Right ventricle myocardium superior (tissue), 1 donor: ENCODE data around the gene TTC3. TPM values are rescaled to one million over a fixed set of nuclear protein-coding genes. Genes with fewer than 3 reads are reported as not detected.

Source experiments
- ATAC-seq: fragments of 200-7000 bp; cut with Tn5 transposase; one replicate; pipeline ENCODE4 v1.9.1; 2020; ENCODE audit warnings: mild to moderate bottlenecking; ENCODE audit not compliant: poor library complexity
- DNase-seq: peaks from one replicate; pipeline ENCODE4 v3.0.0-alpha.2; 2020
- intact Hi-C: fragments of 100-400 bp; cut with DNase I; formaldehyde crosslinking; loops from one replicate; pipeline ENCODE4 v1.11.2; 2022
- total RNA-seq: library from RNA; stranded (reverse); fragmentation: NEBNext Ultra II Directional; extraction: Animal tissue kit (Norgen Biotek cat#: 25700); gene quantifications from one replicate; pipeline ENCODE4 v1.2.1, GENCODE V29; 2021
- donor health status: DM: no; HTN: yes; CAD: no; lungs with severe emphysema.

TTC3 gene
- total RNA-seq, 1 donor from 2014 or later: 36.3 TPM

DNA sequence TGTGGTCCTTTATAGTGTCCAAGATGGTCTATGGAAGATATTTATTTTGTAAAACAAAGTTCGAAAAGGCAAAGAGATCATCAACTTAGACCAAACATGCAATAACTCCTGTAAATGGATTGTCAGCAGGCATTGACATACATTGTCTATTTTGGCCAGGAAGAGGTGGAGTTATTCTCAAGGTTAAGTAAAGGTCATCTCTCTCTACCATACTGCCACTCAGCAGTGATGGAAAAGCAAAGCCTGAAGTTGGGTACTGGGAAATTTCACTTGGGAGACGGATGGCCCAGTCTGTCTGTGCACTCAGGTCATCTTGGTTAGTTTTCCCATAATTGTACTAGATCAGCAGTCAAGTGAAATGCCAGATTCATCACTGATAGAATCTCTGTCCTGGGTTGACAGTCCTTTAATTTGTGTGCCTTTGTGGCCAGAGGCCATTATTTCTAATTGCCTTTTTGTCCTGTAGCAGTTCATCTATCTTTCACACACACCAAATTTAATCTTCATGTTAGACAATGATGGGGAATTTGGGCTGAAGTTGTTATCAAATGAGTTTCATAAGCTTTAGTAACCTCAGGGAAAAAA lies 17.7 kb upstream of the TTC3 start:
- ATAC-seq (no peak), DNase-seq (no peak)
- intact Hi-C loops: no loop called here

DNA sequence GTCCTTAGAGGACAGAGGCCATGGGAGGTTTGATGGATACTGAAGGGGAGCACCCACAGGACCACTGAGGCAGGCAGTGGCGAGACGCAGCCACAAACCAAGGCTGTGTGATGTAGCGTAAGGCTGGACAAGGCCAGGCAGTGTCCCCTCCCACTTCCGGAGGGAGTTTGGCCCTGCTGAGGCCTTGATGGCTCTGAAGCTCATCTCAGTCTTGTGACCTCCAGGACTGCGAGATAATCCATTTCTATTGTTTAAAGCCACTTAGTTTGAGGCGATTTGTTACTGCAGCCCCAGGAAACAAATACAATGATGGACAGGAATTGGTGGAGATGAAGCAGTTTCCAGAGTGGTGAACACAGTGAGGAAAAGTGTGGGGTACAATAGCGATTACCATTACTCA lies 15.4 kb upstream of the TTC3 start:
- no peak for DNase-seq
- ATAC-seq: no peak
- intact Hi-C loops: no loop called here

DNA sequence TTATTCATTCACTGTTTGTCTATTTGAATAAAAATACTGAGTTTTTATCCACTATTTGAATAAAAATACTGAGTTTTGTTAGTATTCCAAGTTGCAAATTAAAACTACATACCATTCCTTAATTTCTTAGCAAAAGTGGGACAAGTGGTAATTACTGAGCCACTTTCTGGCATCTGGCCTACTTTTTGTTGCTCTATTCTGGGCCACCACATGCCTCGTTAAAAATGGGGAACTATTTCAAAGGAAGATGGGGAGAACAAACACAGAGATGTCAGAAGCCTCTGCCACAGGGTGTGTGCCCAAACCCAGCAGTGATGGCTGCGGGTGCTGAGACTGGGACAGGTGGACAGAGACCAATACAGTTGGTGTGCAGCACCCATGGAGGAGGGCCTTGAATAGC lies 14.8 kb upstream of the TTC3 start:
- intact Hi-C loops: no loop called here

DNA sequence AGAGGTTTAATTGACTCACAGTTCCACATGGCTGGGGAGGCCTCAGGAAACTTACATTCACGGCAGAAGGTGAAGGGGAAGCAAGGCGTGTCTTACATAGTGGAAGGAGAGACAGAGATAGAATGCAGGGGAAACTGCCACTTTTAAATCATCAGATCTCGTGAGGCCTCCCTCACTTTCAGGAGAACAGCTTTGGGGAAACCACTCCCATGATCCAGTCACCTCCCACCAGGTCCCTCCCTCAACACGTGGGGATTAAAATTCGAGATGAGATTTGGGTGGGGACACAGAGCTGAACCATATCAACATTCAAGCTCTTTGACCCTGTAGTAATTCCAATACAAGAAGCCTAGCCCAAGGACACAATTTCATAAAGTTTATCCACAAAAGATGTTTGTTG lies 13.9 kb upstream of the TTC3 start:
- no peak for ATAC-seq

More for the DNA sequence above, 14.8 kb upstream of the TTC3 start:
- ATAC-seq (no peak), DNase-seq (no peak)

DNA sequence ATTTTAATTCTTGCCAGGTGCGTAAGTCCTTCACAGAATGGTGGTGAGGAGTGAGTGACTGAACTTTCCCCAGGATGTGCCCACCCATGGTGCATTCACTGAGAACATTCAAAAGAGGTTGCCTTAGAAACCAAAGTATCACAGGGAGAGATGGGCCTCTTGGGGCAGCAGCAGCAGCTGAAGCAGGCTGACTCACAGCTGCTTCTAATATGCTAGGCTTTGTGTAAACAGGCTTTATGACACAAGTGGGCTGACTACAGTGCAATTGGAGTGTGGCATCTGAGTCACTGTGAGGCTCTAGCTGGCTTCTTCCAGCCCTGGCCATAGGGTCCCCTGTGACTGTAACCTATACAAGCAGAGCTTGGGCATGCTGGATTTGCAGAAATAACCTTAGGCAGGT lies 12.8 kb upstream of the TTC3 start:
- DNase-seq: peak; percentile 42
- intact Hi-C loops: no loop called here

More for the DNA sequence above, 13.9 kb upstream of the TTC3 start:
- DNase-seq: no peak
- intact Hi-C loops: no loop called here

DNA sequence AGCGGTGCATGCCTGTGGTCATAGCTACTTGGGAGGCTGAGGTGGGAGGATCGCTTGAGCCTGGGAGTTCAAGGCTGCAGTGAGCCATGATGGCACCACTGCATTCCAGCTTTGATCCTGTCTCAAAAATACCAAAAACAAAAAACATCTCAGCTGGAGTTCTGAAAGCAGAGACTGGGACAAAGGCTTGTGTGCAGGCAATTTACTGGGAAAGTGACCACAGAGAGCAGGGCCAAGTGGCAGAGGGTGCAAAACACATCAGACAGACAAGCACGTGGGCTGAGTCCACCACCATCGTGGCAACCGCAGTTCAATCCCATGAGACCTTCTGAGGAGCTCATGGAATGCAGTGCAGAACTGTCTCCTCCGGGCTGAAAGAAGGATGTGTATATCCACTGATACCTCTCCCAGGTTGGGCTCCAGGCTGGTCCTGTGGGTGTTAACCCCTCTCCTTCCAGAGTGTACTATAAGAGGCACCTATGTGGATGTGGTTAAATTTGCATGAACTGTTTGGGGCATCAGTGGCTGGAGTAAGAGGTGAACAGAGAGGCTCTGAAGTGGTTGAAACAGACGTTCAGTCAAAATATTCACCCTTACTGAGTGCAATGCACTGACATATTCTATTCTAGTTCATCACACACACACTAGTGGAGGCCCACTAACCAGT lies 11.0 kb upstream of the TTC3 start:
- ATAC-seq (no peak), DNase-seq (no peak)
- intact Hi-C loops: no loop called here

More for the DNA sequence above, 12.8 kb upstream of the TTC3 start:
- peak; percentile 89 for ATAC-seq

DNA sequence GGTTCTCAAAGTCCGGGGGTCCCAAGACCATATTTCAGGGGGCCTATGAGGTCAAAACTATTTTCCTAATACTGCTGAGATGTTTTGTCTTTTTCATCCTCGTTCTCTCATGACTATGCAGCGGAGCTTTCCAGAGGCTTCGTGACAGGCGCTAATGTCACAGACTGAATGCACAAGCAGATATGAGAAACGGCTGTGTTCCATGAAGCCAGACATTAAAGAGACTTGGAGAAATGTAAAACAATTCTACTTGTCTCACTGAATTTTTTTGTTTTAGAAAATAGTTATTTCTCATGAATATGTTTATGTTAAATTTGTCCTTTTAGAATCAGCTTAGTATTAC lies 10.5 kb upstream of the TTC3 start:
- intact Hi-C loops: no loop called here

DNA sequence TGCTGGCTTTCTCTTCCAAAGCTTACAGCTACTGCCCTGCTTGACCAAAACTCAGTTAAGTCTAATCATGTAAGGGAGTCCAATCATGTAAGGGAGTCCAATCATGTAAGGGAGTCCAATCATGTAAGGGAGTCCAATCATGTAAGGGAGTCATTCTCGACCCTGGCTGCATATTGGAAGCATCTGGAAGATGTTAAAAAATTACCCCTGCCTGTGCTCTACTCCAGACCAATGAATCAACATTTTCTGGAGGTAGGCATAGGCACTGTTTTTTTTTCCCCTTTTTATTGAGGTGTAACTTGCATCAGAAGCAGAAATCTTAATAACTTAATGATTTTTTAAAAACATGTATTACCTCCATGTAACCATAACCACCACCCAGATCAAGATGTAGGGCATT lies 9.6 kb upstream of the TTC3 start:
- ATAC-seq (no peak), DNase-seq (no peak)
- intact Hi-C loops: no loop called here

More for the DNA sequence above, 10.5 kb upstream of the TTC3 start:
- no peak for ATAC-seq
- no peak for DNase-seq

DNA sequence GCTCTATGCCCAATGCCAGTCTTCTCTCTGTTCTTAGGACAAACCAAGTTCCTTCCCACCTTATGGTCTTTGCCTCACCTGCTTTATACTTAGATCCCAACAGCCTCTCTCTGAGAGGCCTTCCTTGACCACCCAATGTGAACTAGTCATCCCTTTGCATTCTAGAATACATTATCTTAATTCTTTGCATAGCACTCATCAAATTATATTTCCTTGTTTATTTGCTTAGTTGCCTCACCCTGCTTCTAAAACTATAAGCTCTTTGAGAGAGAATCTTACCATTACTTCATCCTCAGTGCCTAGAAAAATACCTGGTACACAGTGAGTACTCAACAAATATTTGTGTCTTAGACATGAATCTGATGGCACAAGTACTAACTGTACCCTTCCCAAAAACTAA lies 8.2 kb upstream of the TTC3 start:
- ATAC-seq (no peak), DNase-seq (no peak)
- intact Hi-C loops: no loop called here

DNA sequence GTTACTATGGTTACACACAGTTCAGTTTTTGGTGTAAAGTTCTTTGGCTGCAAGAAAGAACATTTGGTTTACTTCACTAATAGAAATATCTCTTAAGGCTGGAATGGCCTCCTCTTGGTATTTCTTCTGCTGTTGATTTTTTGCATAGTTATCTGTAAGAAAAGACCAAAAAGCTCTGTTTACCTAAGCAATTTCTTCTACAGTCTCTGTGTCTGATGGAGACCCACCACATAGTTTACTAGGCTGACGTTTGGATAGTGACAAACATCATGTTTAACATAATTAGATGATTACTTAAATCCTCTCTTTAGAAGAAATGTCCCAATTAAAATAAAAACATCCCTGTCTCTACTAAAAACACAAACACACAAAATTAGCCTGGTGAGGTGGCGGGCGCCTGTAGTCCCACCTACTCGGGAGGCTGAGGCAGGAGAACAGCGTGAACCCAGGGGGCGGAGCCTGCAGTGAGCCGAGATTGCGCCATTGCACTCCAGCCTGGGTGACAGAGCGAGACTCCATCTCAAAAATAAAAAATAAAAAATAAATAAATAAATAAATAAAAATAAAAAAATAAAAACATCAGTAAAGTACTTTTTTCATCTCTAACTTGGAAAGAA lies 7.4 kb upstream of the TTC3 start:
- intact Hi-C loops: no loop called here
- ATAC-seq (no peak), DNase-seq (no peak)

DNA sequence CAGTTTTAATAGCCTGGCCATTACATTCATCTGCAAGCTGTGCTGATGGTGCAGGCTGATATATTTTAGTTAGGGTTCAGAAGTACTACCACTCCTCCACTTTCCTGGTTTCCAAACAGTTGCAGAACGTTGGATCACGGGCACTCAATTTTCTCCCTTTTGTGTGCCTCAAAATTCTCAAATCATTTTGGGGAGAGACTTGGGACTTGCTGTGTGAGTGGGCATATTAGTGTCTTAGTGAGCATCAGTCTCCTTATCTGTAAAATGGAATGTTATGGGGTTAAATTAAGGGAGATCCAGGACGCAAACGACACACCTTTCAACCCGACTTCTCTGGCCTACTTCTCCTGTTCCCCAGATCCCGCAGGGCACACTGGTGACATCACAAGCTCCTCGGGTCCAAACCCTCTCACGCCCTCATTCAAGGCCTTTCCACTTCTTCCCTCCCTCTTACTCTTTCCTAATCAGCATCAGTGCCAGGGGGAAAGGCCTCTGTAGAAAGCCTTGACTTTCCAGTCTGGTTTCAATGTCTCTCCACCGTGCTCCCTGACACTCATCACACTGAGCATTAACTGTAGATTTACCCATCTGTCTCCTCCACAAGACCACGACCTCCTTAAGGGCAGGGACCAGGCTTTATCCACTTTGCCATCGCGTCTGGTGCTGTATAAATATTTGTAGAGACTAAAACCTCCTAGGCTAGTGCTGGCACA lies 1.3 kb upstream of the TTC3 start:
- DNase-seq (peak; percentile 73), ATAC-seq (peak; percentile 7)
- intact Hi-C loops: no loop called here

DNA sequence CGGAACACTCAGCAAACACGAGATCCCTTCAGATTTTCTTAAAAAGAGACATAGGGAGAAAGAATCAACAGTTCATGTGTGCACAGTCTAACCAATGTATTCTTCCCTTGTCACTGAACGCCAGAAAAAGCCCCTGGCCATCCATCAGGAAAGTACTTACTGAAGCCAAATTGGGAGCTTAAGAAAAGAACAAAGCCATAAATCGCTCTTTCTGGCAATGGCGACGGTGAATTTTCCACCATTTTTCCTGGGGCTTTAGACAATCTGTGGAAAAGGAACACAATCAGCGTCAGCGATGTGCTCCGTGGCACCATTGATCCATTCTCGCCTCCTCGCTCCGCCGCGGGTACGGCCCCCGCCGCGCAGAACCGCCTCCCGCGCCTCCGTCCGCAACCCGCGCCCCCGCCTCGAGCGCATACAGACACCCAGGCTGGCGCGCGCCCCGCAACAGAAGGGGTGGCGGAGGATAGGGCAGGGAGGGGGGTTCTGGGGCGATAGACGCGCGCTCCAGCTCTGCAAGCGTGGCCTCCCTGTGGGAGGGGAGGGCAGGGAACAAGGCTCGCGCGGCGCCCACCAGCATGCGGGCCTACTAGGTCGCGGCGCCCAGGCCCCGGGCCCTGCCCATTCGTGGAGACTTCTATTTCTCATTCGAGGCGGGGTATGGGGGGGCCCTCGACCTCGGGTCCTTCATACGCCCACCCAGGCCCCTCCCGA lies 623 bp upstream of the TTC3 start:
- peak; percentile 91 for DNase-seq
- ATAC-seq: peak; percentile 80
- intact Hi-C loops: no loop called here

DNA sequence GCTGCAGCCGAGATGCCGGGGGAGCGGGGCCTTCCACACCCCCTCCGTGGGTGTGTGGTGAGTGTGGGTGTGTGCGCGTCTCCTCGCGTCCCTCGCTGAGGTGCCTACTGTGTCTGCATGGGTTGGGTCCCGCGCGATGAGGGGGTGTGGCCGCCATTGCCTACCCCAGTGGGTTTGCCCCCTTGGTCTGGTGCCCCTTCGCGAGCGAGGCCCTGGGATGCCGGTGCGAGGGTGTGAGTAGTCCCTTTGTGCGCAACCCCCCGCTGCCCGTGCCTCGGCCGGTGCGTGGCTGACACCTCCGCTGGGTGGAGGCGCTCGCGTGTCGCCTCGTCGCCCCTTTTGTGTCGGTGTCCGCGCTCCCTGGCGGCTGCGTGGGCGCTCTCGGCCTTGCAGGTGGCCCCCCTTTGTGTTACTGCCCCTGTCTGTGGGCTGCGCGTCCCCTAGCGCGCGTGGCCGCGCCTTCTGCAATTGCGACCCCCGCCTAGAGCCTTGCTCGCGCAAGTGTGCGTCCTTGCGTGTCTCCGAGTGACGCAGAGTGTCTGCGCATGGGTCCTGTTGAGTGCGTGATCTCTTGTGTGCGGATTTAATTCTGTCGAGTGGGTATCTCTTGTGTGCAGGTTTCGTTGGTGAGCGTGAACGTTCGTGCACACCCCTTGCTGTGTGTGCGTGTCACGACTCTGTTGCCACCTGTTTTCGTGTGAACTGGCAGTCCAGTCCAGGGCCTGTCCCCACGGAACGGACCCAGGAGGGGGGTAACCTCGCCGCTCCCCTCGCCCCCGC lies 553 bp downstream of the TTC3 start:
- DNase-seq (peak; percentile 76), ATAC-seq (peak; percentile 45)
- intact Hi-C loops: no loop called here

DNA sequence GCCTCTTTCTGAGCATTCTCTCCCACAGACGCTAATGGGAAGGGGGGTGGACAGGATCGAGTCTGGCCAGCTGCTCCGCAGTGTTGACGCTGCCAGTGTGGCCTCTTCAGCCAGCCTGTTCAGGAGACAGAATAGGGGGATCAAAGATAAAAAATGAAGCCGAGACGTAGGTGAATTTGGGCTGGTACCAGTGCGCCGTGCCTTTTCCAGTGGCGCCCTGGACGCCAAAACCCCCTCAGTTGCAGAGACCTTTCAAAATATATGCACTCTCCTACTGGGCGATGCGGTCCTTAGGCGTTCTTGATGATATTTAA lies 1.1 kb downstream of the TTC3 start:
- intact Hi-C loops: no loop called here
- DNase-seq (no peak), ATAC-seq (peak; percentile 0)

DNA sequence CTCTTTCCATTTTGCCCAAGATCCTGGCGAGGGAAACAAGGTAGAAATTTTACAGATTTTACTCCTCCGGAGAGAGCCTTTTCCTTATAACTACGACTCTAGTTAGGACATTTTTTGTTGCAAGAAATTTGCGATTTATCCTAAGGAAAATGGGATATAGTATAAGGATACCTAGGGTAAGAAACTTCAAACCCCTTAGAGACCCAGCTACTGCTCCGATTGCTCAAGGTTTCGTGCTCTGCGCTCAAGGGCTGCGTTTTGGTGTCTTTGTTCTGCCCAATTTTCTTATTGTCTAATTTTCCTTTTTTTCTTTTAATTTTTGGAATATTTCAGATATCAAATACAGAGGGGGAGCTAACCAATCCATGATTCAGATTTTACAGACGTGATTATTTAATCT lies 1.5 kb downstream of the TTC3 start:
- intact Hi-C loops: no loop called here
- DNase-seq (no peak), ATAC-seq (no peak)

DNA sequence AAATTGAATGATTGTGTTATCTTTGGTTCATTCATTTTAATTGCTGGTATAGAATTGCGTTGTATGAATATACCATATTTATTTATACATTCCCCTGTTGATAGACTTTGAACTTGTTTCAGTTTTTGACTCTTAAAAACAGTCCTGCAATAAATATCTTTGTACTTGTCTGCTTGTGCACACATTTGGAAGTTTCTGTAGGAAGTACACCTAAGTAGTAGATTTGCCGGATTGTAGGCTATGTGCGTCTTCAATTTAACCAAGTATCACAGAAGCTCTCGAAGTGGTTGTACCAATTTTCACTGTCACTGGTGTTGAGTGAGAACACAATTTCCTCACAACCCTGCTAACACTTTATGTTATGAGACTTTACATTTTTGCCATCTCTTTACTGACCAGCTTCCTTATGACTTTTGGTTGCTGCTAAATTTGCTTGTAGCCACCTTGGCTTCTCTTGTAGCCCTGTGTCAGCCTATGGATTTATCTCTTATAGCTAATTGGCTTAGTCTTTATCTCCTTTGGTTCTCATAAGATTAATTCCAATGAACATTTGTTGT lies 2.2 kb downstream of the TTC3 start:
- intact Hi-C loops: no loop called here
- DNase-seq (no peak), ATAC-seq (no peak)

DNA sequence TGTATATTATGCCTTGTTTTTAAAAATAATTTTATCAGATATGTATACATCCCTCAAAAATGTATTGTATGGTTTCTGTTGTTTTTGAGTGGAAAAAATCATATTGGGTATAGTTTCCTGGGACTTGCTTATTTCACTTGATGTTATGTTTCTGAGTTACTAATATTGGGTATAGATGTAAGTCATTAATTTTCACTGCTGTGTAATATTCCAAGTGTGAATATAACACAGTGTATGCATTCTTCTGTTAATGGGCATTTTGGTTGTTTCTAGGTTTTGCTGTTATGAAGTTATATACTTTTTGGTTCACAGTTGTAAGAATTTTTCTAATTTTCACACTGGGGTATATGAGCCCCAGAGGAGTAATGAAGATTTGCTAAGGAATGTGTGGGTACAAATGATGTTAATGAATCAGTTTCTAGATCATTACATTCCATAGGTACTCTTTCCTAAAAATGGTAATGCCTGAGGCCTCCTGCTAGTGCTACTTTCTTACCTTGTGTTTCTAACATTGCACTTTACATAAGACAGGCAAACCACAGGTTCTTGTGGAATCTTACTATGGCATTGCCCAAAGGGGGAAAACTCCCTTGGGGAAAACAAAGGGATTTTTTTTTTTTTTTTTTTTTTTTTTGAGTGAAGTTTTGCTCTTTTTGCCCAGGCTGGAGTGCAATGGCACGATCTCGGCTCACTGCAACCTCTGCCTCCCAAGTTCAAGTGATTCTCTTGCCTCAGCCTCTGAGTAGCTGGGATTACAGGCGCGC lies 3.2 kb downstream of the TTC3 start:
- no peak for DNase-seq
- no peak for ATAC-seq
- intact Hi-C loops: no loop called here

DNA sequence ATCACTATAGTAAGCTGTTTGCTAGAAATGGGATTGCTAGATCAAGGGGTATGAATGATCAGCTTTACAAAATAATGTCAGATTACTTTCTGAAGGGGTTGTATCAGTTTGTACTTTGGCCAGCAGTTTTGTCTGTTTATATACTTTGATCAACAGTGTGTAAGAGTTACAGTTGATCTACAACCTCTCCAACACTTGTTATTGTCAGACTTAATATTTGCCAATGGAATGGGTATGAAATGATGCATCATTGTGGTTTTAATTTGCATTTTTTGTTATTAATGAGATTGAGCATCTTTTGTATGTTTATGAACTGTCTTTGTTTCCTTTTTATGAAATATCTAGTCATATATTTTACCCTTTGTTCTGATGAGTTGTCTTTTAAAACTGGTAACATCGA lies 4.3 kb downstream of the TTC3 start:
- intact Hi-C loops: no loop called here
- no peak for ATAC-seq
- no peak for DNase-seq
